HL-60 (cell line): Measurements from ENCODE around the gene GUCY1A2.

Experiments used
- DNase-seq, 2 experiments: peaks; one replicate each; pipeline ENCODE4 v3.0.0-alpha.2; 2010 to 2020; ENCODE audit warnings: low read depth in 1 of 2, low spot score in 1 of 2
- H3K27ac ChIP-seq: fragments of 250-450 bp; sonication (Bioruptor Pico); replicated peaks from 2 replicates; pipeline ENCODE4 v1.5.1; 2020; ENCODE audit warnings: mild to moderate bottlenecking, moderate library complexity
- H3K27me3 ChIP-seq: fragments of 250-450 bp; sonication (Bioruptor Pico); 2 replicates; pipeline ENCODE4 v1.5.1; 2021; ENCODE audit warnings: mild to moderate bottlenecking, moderate library complexity; ENCODE audit not compliant: insufficient read depth, poor library complexity, severe bottlenecking
- H3K4me3 ChIP-seq: replicated peaks from 2 replicates; pipeline ENCODE4 v1.5.1; 2011; ENCODE audit warnings: mild to moderate bottlenecking, control low read depth, low read length; ENCODE audit not compliant: insufficient read depth
- CTCF ChIP-seq: IDR thresholded peaks from one replicate; pipeline ENCODE4 v1.5.1; 2011; ENCODE audit warnings: low read length, control low read depth, inconsistent platforms; ENCODE audit not compliant: insufficient read depth
- GABPA ChIP-seq: IDR thresholded peaks from 2 replicates; pipeline ENCODE4 v1.6.1; 2012; ENCODE audit warnings: low read depth
- POLR2AphosphoS5 ChIP-seq: IDR thresholded peaks from 2 replicates; pipeline ENCODE4 v1.6.1; 2012; ENCODE audit warnings: low read depth
- REST ChIP-seq: IDR thresholded peaks from 2 replicates; pipeline ENCODE4 v1.6.1; 2012; ENCODE audit warnings: low read depth; ENCODE audit not compliant: insufficient replicate concordance
- SPI1 ChIP-seq: IDR thresholded peaks from 2 replicates; pipeline ENCODE4 v1.6.1; 2012; ENCODE audit warnings: low read depth, mild to moderate bottlenecking, borderline replicate concordance

Gene GUCY1A2

GRCh38 chr11:106937111-106937510, 81.2 kb downstream of the GUCY1A2 start:
- H3K27ac ChIP-seq, result no peak overlapping the region
- TF ChIP-seq SPI1 (no peak), REST (no peak), GABPA (no peak), CTCF (no peak), POLR2AphosphoS5 (no peak)

GRCh38 chr11:106925245-106925644, 93.0 kb downstream of the GUCY1A2 start:
- TF ChIP-seq REST, result no peak
- no peak for TF ChIP-seq POLR2AphosphoS5
- TF ChIP-seq SPI1, result no peak
- no peak for TF ChIP-seq CTCF
- TF ChIP-seq GABPA, result no peak
- Histone ChIP-seq H3K27me3 (no peaks in the 10 kb centered on the region), H3K27ac (no peak overlapping the region), H3K4me3 (no peak overlapping the region)
- DNase-seq, result no peak

More at GRCh38 chr11:106937111-106937510, 81.2 kb downstream of the GUCY1A2 start:
- Histone ChIP-seq H3K27me3 (no peaks in the 10 kb centered on the region), H3K4me3 (no peak overlapping the region)
- no peak for DNase-seq

- no peak overlapping the region for H3K4me3 ChIP-seq
- no peak overlapping the region for H3K27ac ChIP-seq
- TF ChIP-seq SPI1, result no peak
- no peak for TF ChIP-seq REST
- TF ChIP-seq CTCF, result no peak
- no peak for TF ChIP-seq POLR2AphosphoS5
- no peak for DNase-seq
- no peaks in the 10 kb centered on the region for H3K27me3 ChIP-seq
Measured at GRCh38 chr11:106920899-106921509, 97.3 kb downstream of the GUCY1A2 start.
